HEK293T (cell line): ENCODE results near the gene PAX2.

ENCODE experiments used
- BHLHE40 ChIP-seq: fragments of 450-650 bp; IDR thresholded peaks from 2 replicates; pipeline ENCODE4 v1.6.1; 2016; ENCODE audit warnings: mild to moderate bottlenecking, moderate library complexity, borderline replicate concordance
- FOXK2 ChIP-seq: fragments of 450-650 bp; IDR thresholded peaks from 2 replicates; pipeline ENCODE4 v1.6.1; 2016; ENCODE audit warnings: mild to moderate bottlenecking
- FOXM1 ChIP-seq: fragments of 450-650 bp; IDR thresholded peaks from 2 replicates; pipeline ENCODE4 v1.6.1; 2017; ENCODE audit warnings: mild to moderate bottlenecking, borderline replicate concordance
- PKNOX1 ChIP-seq: fragments of 450-650 bp; IDR thresholded peaks from 2 replicates; pipeline ENCODE4 v1.6.1; 2016
- SP1 ChIP-seq: fragments of 450-650 bp; IDR thresholded peaks from 2 replicates; pipeline ENCODE4 v1.6.1; 2017
- SUZ12 ChIP-seq: fragments of 450-650 bp; IDR thresholded peaks from 2 replicates; pipeline ENCODE4 v1.6.1; 2016; ENCODE audit warnings: mild to moderate bottlenecking
- TARDBP ChIP-seq: fragments of 450-650 bp; IDR thresholded peaks from 2 replicates; pipeline ENCODE4 v1.6.1; 2016
- ZNF384 ChIP-seq: fragments of 450-650 bp; IDR thresholded peaks from 2 replicates; pipeline ENCODE4 v1.6.1; 2016

GRCh38 chr10:100697070-100697469 lies 48.3 kb upstream of the PAX2 start:
- no peak for TF ChIP-seq SUZ12
- no peak for TF ChIP-seq SP1
- no peak for TF ChIP-seq PKNOX1
- TF ChIP-seq FOXK2 = no peak
- no peak for TF ChIP-seq FOXM1
- no peak for TF ChIP-seq ZNF384
- TF ChIP-seq BHLHE40 = no peak
- TF ChIP-seq TARDBP = no peak
